Fibroblast of pulmonary artery (primary cell): ENCODE measurements around the gene AIMP1.

Experiments
- DNase-seq: peaks from one replicate; pipeline ENCODE4 v3.0.0-alpha.2; 2010; ENCODE audit warnings: low read depth
- H3K4me3 ChIP-seq: replicated peaks from 2 replicates; pipeline ENCODE4 v1.5.1; 2011; ENCODE audit warnings: low read depth, mild to moderate bottlenecking, control low read depth, low read length, moderate library complexity
- TF ChIP-seq, protein P1 (sequence below): IDR thresholded peaks from 2 replicates; pipeline ENCODE4 v1.5.1; 2011; ENCODE audit warnings: mild to moderate bottlenecking, control low read depth, low read length, inconsistent platforms; ENCODE audit errors: missing control alignments

AIMP1 gene

DNA sequence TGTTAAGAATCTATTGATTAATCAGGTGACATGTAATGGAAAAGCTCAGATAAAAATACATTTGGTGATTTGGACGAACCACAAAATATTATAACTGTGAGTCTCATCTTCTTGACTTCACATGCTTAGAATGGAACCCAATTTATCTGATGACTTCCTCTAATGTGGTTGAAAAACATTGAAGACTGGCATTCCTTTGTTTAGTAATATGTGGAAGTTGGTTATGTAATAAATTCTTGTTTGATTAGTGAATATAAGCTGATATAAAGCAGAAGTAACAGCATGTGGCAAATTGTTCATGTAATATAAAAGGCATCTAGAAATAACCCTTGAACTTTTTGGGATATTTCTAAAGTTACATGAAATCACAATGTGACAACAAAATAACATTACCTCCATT lies 42.5 kb downstream of the AIMP1 start:
- H3K4me3 ChIP-seq = no peak overlapping the region
- DNase-seq = peak; percentile 57
- TF ChIP-seq, protein P1, sequence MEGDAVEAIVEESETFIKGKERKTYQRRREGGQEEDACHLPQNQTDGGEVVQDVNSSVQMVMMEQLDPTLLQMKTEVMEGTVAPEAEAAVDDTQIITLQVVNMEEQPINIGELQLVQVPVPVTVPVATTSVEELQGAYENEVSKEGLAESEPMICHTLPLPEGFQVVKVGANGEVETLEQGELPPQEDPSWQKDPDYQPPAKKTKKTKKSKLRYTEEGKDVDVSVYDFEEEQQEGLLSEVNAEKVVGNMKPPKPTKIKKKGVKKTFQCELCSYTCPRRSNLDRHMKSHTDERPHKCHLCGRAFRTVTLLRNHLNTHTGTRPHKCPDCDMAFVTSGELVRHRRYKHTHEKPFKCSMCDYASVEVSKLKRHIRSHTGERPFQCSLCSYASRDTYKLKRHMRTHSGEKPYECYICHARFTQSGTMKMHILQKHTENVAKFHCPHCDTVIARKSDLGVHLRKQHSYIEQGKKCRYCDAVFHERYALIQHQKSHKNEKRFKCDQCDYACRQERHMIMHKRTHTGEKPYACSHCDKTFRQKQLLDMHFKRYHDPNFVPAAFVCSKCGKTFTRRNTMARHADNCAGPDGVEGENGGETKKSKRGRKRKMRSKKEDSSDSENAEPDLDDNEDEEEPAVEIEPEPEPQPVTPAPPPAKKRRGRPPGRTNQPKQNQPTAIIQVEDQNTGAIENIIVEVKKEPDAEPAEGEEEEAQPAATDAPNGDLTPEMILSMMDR = no peak

DNA sequence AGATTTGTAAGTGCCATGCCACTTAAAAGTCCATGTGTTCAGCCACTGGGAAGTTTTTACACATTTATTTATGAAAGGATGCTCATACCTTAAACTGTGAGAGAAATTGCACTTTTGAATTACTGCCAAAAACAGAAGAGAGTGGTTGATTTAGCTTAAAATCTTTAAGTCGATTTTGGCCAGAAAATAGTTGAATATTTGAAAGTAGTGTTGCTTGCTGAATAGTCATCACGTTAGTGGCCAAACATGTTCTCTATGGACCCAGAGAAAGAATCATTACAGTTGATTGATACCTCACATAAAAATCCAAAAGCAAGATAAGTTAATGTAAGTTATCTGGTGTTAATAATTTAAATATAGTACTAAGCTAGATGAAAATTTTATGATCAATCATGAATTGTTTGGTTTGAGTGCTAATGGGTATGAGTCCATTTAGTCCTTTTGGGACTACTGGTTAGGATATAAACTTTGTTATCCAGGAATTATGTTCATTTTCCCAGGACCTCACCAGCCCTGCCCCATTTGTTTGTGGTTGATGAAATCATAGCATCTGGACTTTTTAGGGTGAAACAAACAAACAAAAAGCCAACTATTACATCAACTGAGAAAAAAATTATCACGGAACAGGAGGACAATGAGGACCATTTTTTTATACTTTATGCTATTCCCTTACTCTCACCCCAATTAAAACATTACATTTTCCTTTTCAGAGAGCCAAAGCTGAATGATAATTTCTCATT lies 45.9 kb downstream of the AIMP1 start:
- no peak for DNase-seq
- TF ChIP-seq, protein P1 = no peak
- H3K4me3 ChIP-seq = no peak overlapping the region

GRCh38 chr4:106364282-106364681 lies 47.9 kb downstream of the AIMP1 start:
- no peak for DNase-seq
- TF ChIP-seq, protein P1 = no peak
- no peak overlapping the region for H3K4me3 ChIP-seq

GRCh38 chr4:106365613-106366012 lies 49.3 kb downstream of the AIMP1 start:
- H3K4me3 ChIP-seq = no peak overlapping the region
- peak; percentile 92 for DNase-seq
- TF ChIP-seq, protein P1 = no peak

- TF ChIP-seq, protein P1 = no peak
- peak; percentile 63 for DNase-seq
- H3K4me3 ChIP-seq = no peak overlapping the region
Observed at GRCh38 chr4:106366026-106366425, 49.7 kb downstream of the AIMP1 start.

DNA sequence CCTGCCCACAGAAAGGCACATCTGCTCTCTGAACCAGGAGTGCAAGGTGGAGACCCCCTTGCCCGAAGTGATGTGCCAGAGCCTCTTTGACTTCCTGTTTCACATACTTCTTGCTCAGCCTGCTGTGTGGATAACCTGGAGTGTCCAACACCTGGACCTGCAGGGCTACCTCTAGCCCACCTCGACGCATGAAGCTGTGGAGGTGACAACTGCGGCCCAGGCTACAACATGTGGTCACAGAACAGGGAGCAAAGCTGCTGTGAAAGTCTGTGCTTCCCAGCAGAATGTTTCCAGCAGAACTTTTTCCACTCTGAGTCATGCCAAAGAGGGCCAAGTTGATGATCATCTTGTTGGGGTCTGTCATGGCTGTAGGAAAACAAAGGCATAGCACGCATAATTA lies 50.7 kb downstream of the AIMP1 start:
- H3K4me3 ChIP-seq = no peak overlapping the region
- no peak for DNase-seq
- TF ChIP-seq, protein P1 = no peak

GRCh38 chr4:106368678-106369077 lies 52.3 kb downstream of the AIMP1 start, which contains the start of gene GIMD1:
TSS of gene GIMD1 (minus strand) at chr4:106368778. CDS start at chr4:106367435, 1,343 bp downstream.
- DNase-seq = no peak
- no peak within 1 kb of the TSS for H3K4me3 ChIP-seq
- TF ChIP-seq, protein P1 = no peak
